Right lobe of liver (tissue), 4 donors: ENCODE data around the gene OGN.

Experiments
- CTCF ChIP-seq, 4 donors: fragments of 200-600 bp in 3 of 4; fragments of 450-650 bp in 1 of 4; IDR thresholded peaks; one replicate each; pipeline versions ENCODE4 v1.5.1 to v1.8.0; 2016 to 2022; ENCODE audit warnings: antibody characterized with exemption in 4 of 4, mild to moderate bottlenecking in 2 of 4
- POLR2A ChIP-seq: fragments of 450-650 bp; IDR thresholded peaks from one replicate; pipeline ENCODE4 v1.6.1; 2017; ENCODE audit warnings: antibody characterized with exemption, mild to moderate bottlenecking
- donor health status: DM: no; HTN: no; CAD: no.
- donor health status: DM: no; HTN: no; CAD: no.
- donor health status: DM: no; HTN: yes; CAD: no.

GRCh38 chr9:92392690-92393089 lies 11.7 kb downstream of the OGN start:
- TF ChIP-seq CTCF (IDR thresholded peaks at IDR 0.05) (no peak), POLR2A (no peak)
